NCI-H146 (cell line): Measurements from ENCODE around the gene WIPI1.
"Not testable (repeated sequence)": the region's sequence is repeated elsewhere in the genome, so short reads cannot be mapped to it uniquely, and the experiment has no call there.

Experiments used
- DNase-seq: peaks from one replicate; lab custom pipeline; 2025; lab: John Stamatoyannopoulos, UW

WIPI1 gene

DNA sequence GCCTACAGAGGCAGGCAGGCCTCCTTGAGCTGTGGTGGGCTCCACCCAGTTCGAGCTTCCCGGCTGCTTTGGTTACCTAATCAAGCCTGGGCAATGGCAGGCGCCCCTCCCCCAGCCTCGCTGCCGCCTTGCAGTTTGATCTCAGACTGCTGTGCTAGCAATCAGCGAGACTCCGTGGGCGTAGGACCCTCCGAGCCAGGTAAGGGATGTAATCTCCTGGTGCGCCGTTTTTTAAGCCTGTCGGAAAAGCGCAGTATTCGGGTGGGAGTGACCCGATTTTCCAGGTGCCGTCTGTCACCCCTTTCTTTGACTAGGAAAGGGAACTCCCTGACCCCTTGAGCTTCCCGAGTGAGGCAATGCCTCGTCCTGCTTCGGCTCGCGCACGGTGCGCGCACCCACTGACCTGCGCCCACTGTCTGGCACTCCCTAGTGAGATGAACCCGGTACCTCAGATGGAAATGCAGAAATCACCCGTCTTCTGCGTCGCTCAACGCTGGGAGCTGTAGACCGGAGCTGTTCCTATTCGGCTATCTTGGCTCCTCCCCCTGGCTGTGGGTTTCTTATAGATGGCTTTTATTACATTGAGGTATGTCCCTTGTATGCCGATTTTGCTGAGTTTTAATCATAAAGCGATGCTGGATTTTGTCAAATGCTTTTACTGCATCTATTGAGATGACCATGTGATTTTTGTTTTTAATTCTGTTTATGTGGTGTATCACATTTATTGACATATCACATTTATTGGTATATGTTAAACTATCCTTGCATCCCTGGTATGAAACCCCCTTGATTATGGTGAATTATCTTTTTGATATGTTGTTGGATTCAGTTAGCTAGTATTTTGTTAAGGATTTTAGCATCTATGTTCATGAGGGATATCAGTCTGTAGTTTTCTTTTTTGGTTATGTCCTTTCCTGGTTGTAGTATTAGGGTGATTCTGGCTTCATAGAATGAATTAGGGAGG, 43.4 kb downstream of the WIPI1 start:
- DNase-seq: peak; percentile 47

DNA sequence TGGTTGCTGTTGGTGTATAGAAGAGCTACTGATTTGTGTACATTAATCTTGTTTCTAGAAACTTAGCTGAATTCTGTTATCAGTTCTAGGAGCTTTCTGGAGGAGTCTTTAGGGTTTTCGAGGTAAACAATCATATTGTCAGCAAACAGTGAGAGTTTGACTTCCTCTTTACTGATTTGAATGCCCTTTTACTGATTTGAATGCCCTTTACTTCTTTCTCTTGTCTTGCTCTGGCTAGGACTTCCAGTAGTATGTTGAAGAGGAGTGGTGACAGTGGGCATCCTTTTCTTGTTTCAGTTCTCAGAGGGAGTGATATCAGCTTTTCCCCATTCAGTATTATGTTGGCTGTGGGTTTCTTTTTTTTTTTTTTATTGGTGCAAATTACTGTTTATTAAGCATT, 49.6 kb downstream of the WIPI1 start:
- DNase-seq: not testable (repeated sequence)

DNA sequence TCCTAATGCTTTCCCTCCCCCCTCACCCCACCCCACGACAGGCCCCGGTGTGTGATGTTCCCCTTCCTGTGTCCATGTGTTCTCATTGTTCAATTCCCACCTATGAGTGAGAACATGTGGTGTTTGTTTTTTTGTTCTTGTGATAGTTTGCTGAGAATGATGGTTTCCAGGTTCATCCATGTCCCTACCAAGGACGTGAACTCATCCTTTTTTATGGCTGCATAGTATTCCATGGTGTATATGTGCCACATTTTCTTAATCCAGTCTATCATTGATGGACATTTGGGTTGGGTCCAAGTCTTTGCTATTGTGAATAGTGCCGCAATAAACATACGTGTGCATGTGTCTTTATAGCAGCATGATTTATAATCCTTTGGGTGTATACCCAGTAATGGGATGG, 53.5 kb downstream of the WIPI1 start:
- DNase-seq: not testable (repeated sequence)

DNA sequence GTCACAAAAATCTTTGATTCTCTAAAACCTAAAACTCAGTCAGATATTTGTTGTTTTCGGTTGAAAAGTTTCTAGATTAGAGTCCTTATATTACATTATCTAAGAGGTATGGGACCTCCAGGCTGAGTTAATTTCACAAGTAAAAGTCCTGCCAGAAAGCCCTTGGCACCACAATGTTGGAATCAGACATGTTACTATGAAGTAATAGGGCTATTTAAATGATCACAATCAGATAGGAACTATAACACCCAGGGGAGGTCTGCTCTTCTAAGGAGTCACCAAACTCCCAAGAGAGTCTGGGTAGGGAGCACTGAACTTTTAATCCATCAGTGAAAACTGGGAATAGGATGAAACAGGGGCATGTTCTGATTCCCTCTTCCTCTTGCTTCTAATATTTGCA, 54.2 kb downstream of the WIPI1 start:
- no peak for DNase-seq

- no peak for DNase-seq
These were observed 56.0 kb downstream of the WIPI1 start for GRCh38 chr17:68401288-68401687.

- DNase-seq: no peak
These were observed 56.9 kb downstream of the WIPI1 start for GRCh38 chr17:68400404-68400735.

DNA sequence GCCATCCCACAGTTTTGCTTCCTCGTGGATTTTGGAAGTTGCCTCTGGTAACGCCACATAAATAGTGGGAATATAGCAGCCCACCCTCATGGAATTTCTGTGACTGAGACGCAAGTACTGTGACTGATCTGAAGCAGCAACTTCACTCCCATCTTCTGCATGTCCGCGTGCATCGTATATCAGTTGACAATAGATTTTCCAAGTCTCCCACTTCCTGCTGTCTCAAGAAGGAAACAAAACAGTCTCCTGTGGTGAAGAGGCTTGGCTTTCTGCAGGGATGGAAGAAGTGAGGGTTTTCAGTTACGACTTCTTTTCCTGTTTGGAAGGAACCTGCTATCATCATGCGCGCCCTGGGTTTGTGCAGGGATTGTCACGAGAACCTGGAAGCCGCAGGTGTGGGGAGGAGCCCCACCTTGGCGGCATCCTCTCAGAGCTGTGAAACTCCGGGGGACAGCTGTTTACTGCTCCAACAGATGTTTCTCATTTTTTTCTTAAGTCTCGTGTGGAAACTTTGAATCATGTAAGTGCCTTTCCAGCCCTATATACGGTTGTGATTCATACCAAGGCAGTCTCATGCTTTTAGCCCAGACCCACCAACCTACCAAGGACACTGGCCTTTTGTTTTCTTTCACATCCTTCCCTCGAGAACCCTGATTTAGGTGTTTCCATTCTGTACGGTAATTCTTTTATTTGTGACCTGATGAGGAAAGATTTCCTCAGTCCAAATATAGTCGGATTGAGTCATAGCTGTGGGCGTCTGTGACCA, 57.5 kb downstream of the WIPI1 start:
- no peak for DNase-seq

- DNase-seq: peak; percentile 79
These were observed 58.3 kb downstream of the WIPI1 start for GRCh38 chr17:68398691-68399637.

DNA sequence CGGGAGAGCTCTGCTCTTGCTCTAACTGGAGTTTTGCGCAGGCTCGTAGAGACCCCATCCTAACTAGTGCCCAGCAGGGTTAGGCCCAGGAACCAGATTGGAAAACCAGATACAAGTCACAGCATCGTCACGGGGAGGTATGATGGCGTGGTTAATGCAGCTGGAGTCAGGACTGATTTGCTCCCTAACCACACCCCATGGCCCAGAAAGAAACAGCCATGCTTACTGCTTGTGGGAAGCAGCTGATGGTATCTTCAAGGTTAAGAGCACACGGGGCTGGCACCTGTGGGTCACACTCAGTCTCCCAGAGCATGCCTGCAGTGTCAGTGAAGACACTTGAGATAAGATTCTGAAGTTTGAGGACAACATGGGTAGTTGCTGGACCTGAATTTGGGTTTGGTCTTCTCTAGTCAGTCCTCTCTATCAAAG, 60.2 kb downstream of the WIPI1 start:
- no peak for DNase-seq

GRCh38 chr17:68396226-68397107, 60.8 kb downstream of the WIPI1 start:
- no peak for DNase-seq

GRCh38 chr17:68394608-68395331, 62.5 kb downstream of the WIPI1 start:
- no peak for DNase-seq

- DNase-seq: no peak
These were observed 65.6 kb downstream of the WIPI1 start for GRCh38 chr17:68391561-68392268.

- no peak for DNase-seq
These were observed 66.3 kb downstream of the WIPI1 start for GRCh38 chr17:68390888-68391545.

GRCh38 chr17:68389041-68389440, 68.3 kb downstream of the WIPI1 start:
- no peak for DNase-seq

- no peak for DNase-seq
These were observed 69.7 kb downstream of the WIPI1 start for GRCh38 chr17:68387435-68388218.

- DNase-seq: no peak
These were observed 71.6 kb downstream of the WIPI1 start for GRCh38 chr17:68385490-68386215.

DNA sequence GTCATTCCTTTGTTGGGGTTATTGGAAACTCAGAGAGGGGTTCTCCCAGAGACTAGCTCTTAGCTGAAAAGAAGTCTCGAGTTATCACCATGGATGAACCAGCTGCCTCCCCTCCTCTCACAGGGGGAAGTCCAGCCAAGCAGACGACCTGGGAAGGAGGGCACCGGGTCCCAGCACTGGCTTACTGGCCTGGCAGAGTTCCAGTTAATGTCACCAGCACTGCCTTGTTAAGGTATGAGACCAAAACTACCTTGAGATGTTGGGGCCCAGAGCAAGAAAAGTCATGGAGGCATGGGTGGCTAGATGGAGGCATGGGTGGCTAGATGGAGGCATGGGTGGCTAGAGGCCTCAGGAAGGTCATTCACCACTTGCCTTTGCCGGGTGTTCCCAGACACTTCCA, 72.4 kb downstream of the WIPI1 start:
- DNase-seq: no peak

GRCh38 chr17:68384471-68384870, 72.8 kb downstream of the WIPI1 start:
- no peak for DNase-seq
